ENCODE results near the gene NPSR1. TPM values are rescaled to one million over a fixed set of nuclear protein-coding genes. Genes with fewer than 3 reads are reported as not detected.

NPSR1 gene
- total and polyA plus RNA-seq, 2 experiments from 2014 or later = not detected

DNA sequence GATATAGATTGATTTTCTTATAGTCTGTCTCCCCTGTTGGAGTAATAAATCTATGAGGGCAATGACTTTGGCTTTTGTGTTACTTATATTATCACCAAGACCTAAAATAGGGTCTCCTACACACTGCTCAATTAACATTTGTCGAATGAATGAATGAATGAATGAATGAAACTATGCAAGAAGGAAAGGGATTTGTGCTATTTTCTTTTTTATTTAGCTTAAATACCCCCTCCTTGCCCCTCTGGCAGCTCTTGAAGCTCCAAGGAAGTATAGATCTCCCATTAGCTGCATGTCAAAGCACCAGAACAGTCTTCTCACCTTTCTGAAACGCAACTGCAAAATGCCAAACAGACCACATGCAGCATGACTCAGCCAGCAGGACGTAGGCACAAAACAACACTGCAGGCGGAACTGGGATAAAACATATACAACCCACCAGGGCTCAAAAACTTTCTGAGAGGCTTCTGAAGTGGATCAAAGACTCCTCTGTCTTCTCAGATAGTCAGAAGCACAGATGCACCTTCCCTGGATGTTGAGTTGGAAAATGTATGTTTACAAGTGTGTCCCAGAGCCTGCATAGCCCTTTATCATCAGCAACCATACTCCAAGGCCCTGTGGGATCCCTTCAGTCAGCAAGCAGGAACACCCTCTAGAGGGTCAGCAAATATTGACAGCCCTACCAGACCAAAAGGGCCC is 187.8 kb downstream of the NPSR1 start:
- H3K9me3 ChIP-seq (ENCODE audit: low read depth) = no peaks in the 10 kb centered on the region
- no peak for DNase-seq (ENCODE audit: low read depth in 1 of 2, low spot score in 1 of 2)
- H3K4me3 ChIP-seq = no peak overlapping the region
- H3K36me3 ChIP-seq = no peaks in the 10 kb centered on the region
- no peak for TF ChIP-seq CTCF (IDR thresholded peaks at IDR 0.05; ENCODE audit: low read depth, low read length)
- peaks cover 5% of the 10 kb centered on the region for H3K4me1 ChIP-seq (ENCODE audit: low read depth)
- H3K27ac ChIP-seq = no peak overlapping the region
- no peaks in the 10 kb centered on the region for H3K27me3 ChIP-seq

DNA sequence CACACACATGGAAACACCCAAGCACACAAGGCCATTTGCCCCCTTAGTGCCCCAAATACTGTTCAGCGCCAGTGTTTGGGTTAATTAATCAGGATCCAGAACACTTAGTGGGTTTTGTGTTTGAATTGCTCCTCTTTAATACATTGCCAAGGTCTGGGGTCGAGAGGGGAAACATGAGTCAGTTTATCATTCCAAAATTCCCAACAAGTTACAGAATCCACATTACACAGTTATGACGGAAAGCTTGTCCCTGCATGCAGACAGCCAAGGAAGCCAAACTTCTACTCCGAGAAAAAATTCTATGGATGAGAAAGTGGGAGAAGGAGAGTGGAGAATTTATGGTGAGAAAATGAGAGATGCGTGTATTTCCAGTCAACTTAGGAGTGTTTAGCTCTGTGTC is 189.0 kb downstream of the NPSR1 start:
- no peaks in the 10 kb centered on the region for H3K27me3 ChIP-seq
- no peak for DNase-seq (ENCODE audit: low read depth in 1 of 2, low spot score in 1 of 2)
- no peaks in the 10 kb centered on the region for H3K9me3 ChIP-seq (ENCODE audit: low read depth)
- H3K36me3 ChIP-seq = no peaks in the 10 kb centered on the region
- H3K4me3 ChIP-seq = no peak overlapping the region
- TF ChIP-seq CTCF (IDR thresholded peaks at IDR 0.05; ENCODE audit: low read depth, low read length) = no peak
- H3K4me1 ChIP-seq (ENCODE audit: low read depth) = peaks cover 5% of the 10 kb centered on the region
- H3K27ac ChIP-seq = no peak overlapping the region

DNA sequence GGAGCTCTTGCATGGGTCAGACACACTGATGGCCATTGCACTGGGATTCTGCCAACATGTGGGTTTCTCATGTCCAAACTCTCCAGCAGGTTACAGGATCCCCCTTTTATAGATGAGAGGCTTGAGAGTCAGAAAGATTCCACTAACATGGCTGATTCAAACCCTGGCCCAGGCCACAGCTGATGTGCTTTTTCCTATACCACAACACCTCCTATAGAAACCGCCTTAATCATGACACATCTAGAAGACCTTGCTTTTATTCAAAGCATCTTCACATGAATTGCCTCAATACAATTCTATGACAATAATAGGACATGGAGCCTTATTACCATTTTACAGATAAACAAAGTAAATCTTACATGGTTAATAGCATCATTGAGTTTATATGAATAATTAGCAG is 190.7 kb downstream of the NPSR1 start:
- H3K9me3 ChIP-seq (ENCODE audit: low read depth) = no peaks in the 10 kb centered on the region
- no peaks in the 10 kb centered on the region for H3K27me3 ChIP-seq
- TF ChIP-seq CTCF (IDR thresholded peaks at IDR 0.05; ENCODE audit: low read depth, low read length) = no peak
- no peak overlapping the region for H3K27ac ChIP-seq
- no peak overlapping the region for H3K4me3 ChIP-seq
- H3K4me1 ChIP-seq (ENCODE audit: low read depth) = peaks cover 5% of the 10 kb centered on the region
- no peak for DNase-seq (ENCODE audit: low read depth in 1 of 2, low spot score in 1 of 2)
- no peaks in the 10 kb centered on the region for H3K36me3 ChIP-seq

DNA sequence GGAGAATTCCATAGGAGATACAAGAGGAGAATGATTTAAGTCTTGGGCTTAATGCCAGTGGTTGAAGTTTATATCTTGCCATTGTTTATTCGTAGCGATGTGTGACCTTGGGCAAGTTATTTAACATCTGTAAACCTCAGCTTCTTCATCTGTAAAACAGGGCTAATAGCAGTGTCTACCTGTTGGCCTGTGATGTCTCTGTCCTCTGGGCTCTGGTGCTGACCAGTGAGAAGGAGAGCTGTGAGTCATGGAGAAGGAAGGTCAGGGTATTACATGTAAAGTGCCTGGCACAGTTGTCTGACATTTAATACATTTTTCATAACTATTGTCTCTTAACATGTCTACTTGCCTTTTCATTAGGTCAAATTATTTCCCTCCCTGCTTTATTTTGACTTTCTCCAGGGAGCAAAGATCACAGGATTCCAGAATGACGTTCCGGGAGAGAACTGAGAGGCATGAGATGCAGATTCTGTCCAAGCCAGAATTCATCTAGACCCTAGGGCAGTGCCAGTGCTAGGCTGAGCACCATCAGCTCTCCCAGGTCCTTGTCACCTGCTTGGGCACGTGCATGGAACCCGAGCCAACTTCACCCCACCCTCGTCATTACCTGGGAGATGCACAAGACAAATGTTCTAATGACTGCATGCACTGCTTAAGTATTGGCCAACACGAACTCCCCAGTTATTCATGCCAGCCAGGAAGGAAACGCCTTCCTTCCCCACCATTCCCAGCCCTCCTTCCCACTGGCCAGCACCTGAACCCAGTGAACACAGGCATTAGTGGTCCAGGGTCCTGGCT is 191.3 kb downstream of the NPSR1 start:
- TF ChIP-seq CTCF (IDR thresholded peaks at IDR 0.05; ENCODE audit: low read depth, low read length) = no peak
- H3K27ac ChIP-seq = no peak overlapping the region
- H3K4me1 ChIP-seq (ENCODE audit: low read depth) = peaks cover 5% of the 10 kb centered on the region
- no peaks in the 10 kb centered on the region for H3K9me3 ChIP-seq (ENCODE audit: low read depth)
- H3K36me3 ChIP-seq = no peaks in the 10 kb centered on the region
- H3K27me3 ChIP-seq = no peaks in the 10 kb centered on the region
- peak in 1 of 2 donors; percentile 31 for DNase-seq (ENCODE audit: low read depth in 1 of 2, low spot score in 1 of 2)
- no peak overlapping the region for H3K4me3 ChIP-seq

- H3K4me3 ChIP-seq = no peak overlapping the region
- H3K36me3 ChIP-seq = no peaks in the 10 kb centered on the region
- H3K4me1 ChIP-seq (ENCODE audit: low read depth) = peaks cover 3% of the 10 kb centered on the region
- no peaks in the 10 kb centered on the region for H3K27me3 ChIP-seq
- no peak overlapping the region for H3K27ac ChIP-seq
- no peak for DNase-seq (ENCODE audit: low read depth in 1 of 2, low spot score in 1 of 2)
- H3K9me3 ChIP-seq (ENCODE audit: low read depth) = no peaks in the 10 kb centered on the region
- TF ChIP-seq CTCF (IDR thresholded peaks at IDR 0.05; ENCODE audit: low read depth, low read length) = no peak
Measured at GRCh38 chr7:34849986-34850385, 192.0 kb downstream of the NPSR1 start.
